DMS79 treated with DMSO at 0.1 percent for 48 hours (cell line): ENCODE results near the gene PADI4.
"Not testable (repeated sequence)": the region's sequence is repeated elsewhere in the genome, so short reads cannot be mapped to it uniquely, and the experiment has no call there.

Experiments used
- DNase-seq: peaks from one replicate; lab custom pipeline; 2025; lab: John Stamatoyannopoulos, UW

Gene PADI4

DNA sequence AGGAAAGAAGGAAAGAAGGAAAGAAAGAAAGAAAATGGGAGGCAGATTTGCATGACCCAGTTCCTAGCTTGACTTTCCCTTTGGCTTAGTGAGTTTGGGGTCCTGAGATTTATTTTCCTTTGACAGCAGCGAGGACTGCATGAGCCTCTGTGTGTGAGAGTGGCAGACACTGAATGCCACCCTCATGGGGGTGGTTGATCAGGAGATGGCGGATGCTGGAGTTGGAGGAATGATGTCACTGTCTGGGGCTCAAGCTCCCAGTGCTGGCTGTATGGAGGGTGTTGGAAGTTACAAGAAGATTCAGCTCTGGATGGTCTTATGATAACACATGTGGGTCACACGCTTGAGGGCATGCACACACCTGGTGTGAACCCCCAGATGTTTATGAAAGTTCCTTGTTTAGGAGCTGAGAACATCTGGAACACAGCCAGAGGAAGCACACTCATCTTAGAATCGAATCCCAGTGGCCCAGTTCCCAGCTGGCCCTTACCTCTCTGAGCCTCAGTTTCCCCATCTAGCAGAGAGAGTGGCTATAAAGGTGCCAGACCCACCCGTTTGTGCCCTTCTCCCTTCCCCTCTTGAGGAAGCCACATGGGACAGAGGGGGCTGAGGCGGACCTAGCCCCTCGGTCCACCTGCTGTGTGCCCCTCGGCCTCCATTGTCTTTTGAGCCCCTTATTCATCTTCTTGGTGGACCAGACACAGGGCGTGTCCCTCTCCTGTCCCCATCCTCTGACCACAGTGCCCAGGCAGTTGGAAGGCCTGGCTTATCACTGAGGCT, 5.7 kb downstream of the PADI4 start:
- DNase-seq = no peak

DNA sequence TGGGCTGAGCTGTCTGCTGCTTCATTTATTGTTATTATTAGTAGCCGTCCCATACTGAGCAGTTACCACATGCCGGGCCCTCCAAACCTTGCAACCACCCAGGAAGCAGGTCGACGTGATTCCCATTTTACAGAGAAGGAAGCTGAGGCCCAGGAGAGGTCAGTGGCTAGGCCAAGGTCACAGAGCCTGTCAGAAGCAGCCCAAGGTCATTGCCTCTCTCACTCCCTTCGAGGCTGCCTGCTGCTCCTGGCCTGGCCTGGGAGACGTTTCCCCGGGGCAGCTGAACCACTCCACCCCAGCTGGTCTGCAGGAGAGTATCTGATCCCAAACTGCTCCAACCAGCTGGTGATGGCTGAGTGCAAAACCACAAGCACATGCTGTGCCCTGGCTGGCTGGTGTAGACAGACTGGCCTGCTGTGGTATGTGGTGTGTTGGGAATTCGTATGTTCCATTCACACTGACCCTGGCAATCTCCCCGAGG, 6.5 kb downstream of the PADI4 start:
- no peak for DNase-seq

DNA sequence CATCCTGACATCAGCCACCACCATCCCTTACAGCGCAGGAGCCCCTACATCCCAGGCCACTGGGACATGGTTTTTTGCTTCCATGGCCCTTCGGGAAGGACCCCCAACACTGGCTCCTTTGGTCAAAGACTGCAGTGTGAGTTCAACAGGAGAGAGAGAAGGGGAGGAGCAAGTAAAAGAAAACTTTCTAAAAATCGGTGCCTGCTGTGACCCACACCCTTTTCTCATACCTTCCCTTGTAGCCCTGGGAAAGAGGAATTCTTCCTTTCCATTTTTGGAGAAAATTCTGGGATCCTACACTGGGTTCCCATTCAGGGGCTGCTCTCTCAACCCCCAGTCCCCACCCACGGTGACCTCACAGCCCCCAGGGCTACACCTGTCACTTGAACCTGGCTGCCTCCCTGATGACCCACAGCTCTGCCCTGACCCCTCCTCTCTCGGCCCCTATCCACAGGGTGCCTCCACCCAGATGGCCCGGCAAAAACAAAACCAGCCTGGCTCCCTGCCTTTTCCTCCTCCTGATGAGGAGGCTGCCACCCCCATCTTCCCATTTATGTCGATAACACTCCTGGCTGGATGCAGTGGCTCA, 7.6 kb downstream of the PADI4 start:
- DNase-seq = no peak

DNA sequence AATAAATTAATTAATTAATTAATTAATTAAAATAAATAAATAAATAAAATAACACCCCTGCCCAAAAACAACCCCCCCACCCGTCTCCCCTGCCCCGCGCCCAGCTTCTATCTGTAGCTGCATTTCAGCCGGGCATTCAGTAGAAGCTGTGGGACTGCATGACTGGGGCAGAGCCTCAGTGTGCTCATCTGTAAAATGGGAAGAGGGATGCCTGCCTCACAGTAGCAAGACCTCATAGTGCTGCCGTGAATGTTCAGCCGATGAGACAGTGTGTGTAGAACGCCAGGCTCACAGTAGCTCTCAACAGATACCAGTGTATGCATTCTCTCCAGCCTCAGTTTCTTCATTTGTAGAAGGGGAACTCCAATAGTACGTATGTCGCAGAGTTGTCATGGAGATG, 8.7 kb downstream of the PADI4 start:
- DNase-seq = no peak

DNA sequence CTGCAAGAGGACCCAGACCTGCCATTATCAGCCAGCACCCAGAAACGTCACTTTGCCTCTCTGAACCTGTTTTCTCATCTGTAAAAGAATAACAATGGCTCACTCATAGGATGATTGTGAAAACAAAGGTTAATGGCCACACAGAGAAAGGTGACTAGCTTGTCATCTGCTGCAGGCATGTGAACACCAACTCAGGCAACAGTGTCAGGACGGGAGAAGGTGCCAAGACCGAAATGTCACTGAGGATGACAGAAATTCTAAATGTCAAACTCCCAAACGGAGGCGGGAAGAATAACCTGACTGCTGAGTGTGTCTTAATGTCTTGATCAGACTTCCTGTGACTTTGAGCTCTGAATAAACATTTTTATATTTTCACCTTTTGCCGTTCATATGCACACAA, 10.3 kb downstream of the PADI4 start:
- DNase-seq = no peak

DNA sequence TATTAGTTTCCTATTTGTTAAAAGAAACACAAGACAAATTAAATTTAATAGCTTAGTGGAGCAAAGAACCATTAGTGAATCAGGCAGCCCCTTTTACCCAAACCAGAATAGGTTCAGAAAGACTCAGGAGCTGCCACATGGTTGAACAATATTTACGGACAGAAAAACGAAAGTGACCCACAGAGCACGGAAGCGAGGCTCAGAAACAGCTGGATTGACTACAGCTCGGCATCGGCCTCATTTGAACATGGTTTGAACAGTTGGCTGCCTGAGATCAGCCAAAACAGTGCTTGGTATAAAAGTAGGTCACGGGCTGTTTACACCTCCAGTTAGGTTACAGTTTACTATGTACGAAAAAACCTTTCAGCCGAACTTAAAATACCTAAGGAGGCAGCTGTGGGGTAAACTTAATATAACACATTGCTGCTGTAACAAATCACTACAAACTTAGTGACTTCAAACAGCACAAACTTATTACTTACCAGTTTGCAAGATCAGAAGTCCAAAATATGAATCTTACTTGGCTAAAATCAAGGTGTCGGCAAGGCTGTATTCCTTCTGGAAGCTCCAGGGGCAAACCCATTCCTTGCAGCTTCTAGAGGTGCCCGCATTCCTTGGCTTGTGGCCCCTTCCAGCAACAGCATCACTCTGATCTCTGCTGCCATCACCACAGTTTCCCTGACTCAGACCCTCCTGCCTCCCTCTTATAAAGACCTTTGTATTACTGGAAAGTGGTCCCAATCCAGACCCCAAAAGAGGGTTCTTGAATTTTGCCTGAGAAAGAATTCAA, 11.8 kb downstream of the PADI4 start:
- no peak for DNase-seq

DNA sequence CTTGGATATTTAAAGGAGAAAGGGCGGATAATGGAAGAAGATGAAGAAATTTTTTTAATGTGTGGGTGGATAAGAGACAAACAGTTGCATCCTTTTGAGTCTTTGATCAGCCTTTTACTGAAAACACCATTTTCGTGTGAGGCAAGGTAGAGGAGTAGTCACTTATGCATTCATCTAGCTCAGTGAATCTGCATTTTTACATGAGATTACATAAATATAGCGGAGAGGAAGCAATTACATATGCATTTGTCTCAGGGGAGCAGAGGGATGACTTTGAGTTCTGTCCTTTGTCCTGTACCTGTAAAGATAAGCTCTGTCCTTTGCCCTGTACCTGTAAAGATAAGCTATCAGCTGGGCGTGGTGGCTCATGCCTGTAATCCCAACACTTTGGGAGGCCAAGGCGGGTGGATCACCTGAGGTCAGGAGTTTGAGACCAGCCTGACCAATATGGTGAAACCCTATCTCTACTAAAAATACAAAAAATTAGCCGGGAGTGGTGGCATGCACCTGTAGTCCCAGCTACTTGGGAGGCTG, 13.9 kb downstream of the PADI4 start:
- DNase-seq = not testable (repeated sequence)

DNA sequence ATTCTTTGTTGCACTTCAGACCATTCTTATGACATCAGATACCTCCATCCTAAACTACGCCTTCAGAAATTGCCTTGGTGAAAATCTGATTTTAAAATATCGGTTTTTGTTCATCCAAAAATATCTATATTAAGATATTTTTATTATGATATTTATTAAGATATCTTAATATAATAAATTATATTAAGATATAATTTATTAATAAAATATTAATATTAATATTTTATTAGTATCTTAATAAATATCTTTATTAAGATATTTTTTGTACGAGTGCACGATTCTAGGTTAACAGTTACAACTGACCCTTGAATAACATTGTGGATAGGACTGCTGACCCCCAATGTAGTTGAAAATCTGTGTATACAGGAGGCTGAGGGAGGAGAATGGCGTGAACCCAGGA, 20.9 kb downstream of the PADI4 start:
- no peak for DNase-seq

DNA sequence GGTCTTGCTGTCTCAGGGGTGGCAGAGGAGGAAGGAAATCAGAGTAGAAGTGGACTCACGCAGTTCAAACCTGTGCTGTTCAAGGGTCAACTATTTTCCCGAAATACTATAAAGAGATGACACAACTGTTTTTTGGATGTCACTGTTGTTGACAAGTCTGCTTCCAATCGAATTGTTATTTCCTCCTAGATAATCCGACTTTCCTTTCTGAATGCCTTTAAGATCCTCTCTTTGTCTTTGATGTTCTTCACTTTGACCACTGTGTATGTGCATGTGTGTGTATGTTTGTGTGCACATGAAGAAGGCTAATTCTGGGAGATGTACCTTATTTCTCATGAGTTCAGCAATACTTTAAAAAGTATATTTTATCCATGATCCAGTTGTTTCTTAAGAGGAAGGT, 21.6 kb downstream of the PADI4 start:
- DNase-seq = no peak

DNA sequence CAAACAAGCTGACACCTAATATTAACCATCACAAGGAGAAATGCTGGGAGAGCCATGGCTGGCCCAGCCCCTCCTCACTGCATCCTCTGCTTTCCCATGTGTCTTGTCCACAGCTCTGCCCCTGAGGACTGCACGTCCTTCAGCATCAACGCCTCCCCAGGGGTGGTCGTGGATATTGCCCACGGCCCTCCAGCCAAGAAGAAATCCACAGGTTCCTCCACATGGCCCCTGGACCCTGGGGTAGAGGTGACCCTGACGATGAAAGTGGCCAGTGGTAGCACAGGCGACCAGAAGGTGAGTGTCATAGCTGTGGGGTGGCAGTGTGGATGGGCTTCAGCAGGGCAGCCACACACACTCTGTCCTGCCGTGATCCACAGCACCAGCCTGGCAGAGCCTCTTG, 22.9 kb downstream of the PADI4 start:
- DNase-seq = no peak

DNA sequence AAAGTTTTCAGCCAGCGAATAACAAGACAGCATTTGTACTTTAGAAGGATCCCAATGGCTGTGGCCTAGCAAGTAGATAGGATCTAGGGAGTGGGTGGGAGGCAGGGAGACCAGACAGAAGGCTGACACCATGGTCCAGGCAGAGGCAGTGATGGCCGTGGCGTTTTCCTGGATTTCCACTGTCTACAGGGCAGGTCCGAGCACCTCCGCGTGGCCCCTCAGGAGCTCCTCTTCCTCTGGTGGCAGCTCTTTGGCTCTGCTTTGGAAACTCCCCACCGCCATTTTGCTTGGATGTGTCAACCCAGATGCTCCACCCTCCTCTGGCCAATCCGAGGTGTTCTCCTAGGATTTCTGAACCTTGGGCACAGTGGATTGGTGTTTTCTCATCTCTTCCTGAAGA, 25.1 kb downstream of the PADI4 start:
- DNase-seq = no peak

DNA sequence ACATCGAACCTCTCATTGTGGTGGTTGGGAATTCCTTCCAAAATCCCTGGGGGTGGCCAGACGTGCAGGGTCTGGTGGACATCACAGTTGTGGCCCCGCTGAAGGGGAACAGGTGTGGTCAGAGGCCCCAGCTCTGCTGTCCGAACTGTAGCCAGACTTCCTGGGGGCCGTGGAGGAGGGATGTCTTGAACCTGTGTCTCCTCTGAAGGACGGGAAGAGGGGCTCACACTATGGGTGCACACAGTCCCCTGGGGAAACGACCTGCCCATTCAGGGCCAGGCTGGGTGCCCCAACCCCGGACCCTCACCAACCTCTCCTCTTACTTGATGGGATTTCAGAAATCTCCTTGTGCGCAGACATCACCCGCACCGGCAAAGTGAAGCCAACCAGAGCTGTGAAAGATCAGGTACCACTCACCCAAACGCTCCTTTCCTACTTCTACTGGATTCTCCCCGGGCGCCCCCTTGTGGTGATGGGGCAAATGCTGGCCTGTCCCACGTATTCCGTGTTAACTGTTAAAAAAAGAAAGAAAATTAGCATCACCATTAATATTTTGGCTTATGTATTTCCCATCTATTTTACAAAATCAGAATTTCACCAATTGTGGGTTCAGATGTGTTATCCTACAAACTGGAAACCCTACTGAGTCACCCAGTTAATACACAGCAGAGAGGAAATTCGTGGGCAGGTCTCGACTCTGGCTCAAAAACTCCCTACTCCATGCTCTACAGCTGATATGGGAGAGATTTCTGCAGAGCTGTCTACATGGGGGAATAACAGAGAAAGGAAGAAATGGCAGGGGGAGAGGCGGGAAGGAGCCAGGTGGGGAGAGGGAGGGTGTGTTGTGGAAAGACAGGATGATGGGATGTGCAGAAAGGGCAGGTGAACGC, 28.1 kb downstream of the PADI4 start:
- peak; percentile 76 for DNase-seq

DNA sequence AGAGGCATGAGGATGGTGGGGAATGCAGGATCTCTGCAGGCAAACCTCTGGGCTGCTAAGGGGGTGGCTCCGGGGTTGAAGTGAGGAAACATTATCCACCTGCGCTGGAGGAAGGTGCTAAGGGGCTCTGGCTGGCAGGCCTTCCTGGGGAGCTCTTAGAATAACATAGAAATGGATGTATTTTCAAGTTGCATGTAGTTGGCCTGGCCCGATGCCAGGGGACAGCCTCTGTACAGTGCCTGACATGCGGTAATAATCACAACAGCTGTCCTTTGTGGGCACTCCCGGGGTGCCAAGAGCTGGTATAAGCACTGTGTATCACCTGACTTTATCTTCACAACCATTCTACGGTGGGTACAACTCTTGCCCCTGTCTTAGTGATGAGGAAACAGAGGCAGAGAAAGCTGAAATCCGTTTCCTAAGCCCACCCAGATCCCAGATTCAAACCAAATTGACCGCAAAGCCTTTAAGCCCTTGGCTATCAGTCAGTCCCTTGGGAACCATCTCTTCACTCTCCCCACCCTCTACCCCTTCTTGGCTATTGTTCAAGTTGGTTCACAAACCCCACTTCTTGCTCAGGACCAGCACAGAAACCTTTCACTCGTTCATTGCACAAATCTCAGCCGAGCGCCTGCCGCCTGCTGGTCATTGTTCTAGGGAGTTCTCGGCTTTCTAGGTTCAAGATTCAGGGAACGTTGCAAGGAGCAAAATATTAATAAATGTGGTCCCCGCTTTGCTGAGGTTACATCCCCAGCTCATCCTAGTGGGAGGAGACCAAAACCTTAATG, 30.9 kb downstream of the PADI4 start:
- DNase-seq = peak; percentile 40

DNA sequence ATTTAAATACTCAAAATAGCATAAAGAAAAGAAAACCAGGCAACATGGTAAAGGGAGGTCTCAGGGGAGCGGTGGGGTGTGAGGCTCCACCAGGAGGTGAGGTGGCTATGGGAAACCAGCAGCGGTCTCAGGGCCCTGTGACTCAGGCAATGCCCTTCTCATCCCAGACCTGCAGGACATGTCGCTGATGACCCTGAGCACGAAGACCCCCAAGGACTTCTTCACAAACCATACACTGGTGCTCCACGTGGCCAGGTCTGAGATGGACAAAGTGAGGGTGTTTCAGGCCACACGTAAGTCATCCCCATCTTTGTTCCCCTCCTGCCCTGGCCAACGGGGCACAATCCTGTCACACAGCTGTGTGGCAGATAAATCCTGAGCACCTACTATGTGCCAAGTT, 31.5 kb downstream of the PADI4 start:
- DNase-seq = no peak

DNA sequence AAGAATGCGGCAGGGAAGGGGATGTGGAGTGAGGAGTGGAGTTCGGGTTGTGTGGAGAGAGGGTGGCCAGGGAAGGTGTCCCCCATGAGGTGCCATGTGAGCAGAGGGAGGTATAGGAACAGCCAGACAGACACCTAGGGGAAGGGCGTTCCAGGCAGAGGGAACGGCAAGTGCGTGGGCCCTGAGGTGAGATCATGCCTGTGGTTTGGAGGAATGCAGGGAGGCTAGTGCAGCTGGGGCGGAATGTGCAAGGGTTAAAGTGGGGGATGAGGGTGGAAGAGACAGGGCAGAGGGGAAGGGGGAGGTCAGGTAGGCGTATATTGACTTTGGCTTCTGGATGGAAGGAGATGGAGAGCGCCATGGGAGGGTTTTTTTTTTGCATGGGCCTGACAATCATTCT, 32.4 kb downstream of the PADI4 start:
- no peak for DNase-seq

DNA sequence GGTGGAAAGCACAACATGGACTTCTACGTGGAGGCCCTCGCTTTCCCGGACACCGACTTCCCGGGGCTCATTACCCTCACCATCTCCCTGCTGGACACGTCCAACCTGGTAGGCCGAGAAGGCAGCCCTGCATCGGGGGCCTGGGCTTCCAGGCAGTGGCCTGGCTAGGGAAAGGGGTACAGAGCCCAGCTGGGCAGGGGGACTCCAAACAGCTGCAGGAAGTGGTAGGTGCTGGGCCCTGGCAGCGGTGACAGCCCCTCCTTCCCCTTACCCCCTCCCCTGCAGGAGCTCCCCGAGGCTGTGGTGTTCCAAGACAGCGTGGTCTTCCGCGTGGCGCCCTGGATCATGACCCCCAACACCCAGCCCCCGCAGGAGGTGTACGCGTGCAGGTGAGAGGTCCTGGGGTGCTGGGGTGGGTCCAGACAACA, 34.0 kb downstream of the PADI4 start:
- DNase-seq = no peak

DNA sequence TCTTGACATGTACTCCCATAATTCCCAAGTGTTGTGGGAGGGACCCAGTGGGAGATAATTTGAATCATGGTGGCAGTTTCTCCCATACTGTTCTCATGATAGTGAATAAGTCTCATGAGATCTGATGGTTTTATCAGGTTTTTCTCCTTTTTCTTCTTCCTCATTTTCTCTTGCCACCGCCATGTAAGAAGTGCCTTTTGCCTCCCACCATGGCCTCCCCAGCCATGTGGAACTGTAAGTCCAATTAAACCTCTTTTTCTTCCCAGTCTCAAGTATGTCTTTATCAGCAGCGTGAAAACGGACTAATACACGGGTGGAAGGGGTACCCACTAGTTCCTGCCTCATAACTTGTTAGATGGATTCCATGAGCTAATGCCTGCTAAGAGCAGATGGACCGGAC, 37.5 kb downstream of the PADI4 start:
- DNase-seq = not testable (repeated sequence)

DNA sequence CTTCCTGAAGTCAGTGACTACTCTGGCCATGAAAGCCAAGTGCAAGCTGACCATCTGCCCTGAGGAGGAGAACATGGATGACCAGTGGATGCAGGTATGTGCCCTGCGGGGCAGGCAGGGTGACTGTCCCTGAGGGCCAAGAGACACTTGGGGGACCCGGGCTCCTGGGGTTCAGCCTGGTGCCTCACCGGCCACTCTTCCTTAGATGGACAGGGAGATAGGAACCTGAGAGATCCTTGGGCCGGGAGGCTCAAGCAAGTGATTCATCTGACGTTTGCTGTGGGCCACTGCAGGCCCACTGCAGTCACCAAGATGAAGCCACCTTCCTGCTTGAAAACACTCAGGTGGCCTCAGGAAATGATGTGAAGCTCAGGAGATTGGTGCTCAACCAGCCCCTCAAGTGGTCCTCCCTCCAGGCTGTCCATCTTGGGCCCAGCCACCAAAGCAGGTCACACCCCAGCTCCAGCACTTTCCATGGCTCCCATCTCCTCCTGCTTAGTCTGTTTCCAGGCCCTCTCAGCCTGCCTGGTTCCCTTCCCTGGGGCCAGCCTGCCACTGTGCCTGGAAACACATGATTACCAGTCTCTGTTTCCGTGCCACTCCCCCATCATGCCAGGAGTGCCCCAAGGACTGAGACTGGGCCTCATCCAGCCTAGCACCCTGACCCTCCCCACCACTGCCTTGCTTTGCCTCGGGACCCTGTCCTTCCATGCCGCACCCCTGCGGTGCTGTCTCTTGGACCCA, 38.2 kb downstream of the PADI4 start:
- DNase-seq = no peak

DNA sequence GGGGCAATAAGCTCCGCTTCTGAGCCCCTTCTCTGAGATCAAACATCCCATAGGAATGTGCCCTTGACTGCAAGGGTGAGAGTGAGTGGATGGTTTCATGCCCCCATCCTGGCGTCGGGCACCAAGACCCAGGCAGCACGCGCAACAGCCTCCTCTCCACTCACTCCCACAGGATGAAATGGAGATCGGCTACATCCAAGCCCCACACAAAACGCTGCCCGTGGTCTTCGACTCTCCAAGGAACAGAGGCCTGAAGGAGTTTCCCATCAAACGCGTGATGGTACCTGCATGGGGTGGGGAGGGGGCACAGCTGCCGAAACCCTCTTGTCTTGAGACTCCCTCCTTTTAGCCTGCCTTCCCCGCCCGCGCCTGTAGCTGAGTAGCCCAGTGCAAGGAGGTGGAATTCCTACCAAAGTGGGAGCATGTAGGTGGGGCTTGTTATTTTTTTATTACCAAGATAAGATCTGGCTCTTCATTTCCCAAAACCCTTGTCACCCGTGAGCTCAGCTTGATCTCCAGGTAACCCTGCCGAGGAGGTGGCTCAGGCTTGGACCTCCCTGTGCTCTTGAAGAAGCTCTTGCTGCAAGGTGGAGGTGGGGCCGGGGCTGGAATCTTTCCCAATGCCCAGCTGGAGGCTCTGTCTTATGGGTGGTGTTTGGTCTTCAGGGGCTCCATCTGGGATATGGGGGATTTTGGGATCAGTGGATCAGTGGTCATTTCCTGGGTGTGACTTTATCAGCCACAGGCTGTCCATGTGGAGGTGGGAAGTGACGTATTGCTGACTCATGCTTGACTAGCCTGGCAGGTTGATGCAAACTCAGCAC, 40.0 kb downstream of the PADI4 start:
- no peak for DNase-seq
